Esophagus squamous epithelium (tissue), 4 donors: ENCODE measurements around the gene CDHR3.

Experiments
- CTCF ChIP-seq, 6 experiments: fragments of 450-650 bp in 4 of 6; fragments of 200-600 bp in 2 of 6; sonication (generic) in 2 of 6; IDR thresholded peaks; one replicate each; pipeline ENCODE4 v1.5.1; 2016 to 2019; ENCODE audit warnings: antibody characterized with exemption in 6 of 6, mild to moderate bottlenecking in 4 of 6, moderate library complexity in 4 of 6
- POLR2A ChIP-seq, 4 donors: fragments of 450-650 bp; IDR thresholded peaks; one replicate each; pipeline ENCODE4 v1.6.1; 2017; ENCODE audit warnings: antibody characterized with exemption in 4 of 4, mild to moderate bottlenecking in 4 of 4, moderate library complexity in 3 of 4

GRCh38 chr7:106080300-106080987 lies 117.4 kb downstream of the CDHR3 start:
- TF ChIP-seq CTCF (IDR thresholded peaks at IDR 0.05) (no peak), POLR2A (IDR thresholded peaks at IDR 0.05) (no peak)
